T-helper 17 cell (primary cell): ENCODE results near the gene RPS19. TPM values are rescaled to one million over a fixed set of nuclear protein-coding genes. Genes with fewer than 3 reads are reported as not detected.
"Not testable (repeated sequence)": the region's sequence is repeated elsewhere in the genome, so short reads cannot be mapped to it uniquely, and the experiment has no call there.

Experiments used
- ATAC-seq: fragments of 150-1000 bp; cut with Tn5 transposase; 2 replicates; pipeline ENCODE4 v1.10.0; 2021; ENCODE audit warnings: mild to moderate bottlenecking, moderate library complexity
- DNase-seq, 3 donors: peaks; one replicate each; pipeline versions ENCODE4 v3.0.0 to v3.0.0-alpha.2; 2020 to 2021
- H3K9me3 ChIP-seq: one replicate; pipeline ENCODE4 v1.7.0; 2013; ENCODE audit warnings: low read length, mild to moderate bottlenecking; ENCODE audit not compliant: control insufficient read depth, poor library complexity, severe bottlenecking
- H3K27ac Mint-ChIP-seq: one replicate; pipeline ENCODE4 v1.8.0; 2022; ENCODE audit warnings: mild to moderate bottlenecking, moderate library complexity, mixed read lengths
- H3K27me3 Mint-ChIP-seq: one replicate; pipeline ENCODE4 v1.8.0; 2022; ENCODE audit warnings: mixed read lengths
- H3K36me3 Mint-ChIP-seq: one replicate; pipeline ENCODE4 v1.8.0; 2022; ENCODE audit warnings: low read depth, mixed read lengths
- H3K4me1 Mint-ChIP-seq: one replicate; pipeline ENCODE4 v1.8.0; 2022; ENCODE audit warnings: mild to moderate bottlenecking, mixed read lengths
- H3K4me3 Mint-ChIP-seq: one replicate; pipeline ENCODE4 v1.8.0; 2022; ENCODE audit warnings: mild to moderate bottlenecking, moderate library complexity, mixed read lengths
- total RNA-seq, 4 donors: library from RNA in 2 of 4; stranded (reverse) in 2 of 4; gene quantifications; one replicate each; pipeline ENCODE4 v1.2.3 and lab custom pipeline; 2022 to 2026

The RPS19 gene
- total RNA-seq, 2 donors from 2014 or later, result 3,299 to 3,349 TPM

GRCh38 chr19:41863209-41863931 lies 3.3 kb downstream of the RPS19 start:
- Mint-ChIP-seq H3K4me3 (peak overlapping the region; percentile 68), H3K36me3 (peaks cover 9% of the 10 kb centered on the region), H3K27me3 (no peaks in the 10 kb centered on the region), H3K27ac (peak overlapping the region; percentile 100), H3K4me1 (peaks cover 50% of the 10 kb centered on the region)
- no peaks in the 10 kb centered on the region for H3K9me3 ChIP-seq
- DNase-seq, result no peak
- ATAC-seq, result no peak

DNA sequence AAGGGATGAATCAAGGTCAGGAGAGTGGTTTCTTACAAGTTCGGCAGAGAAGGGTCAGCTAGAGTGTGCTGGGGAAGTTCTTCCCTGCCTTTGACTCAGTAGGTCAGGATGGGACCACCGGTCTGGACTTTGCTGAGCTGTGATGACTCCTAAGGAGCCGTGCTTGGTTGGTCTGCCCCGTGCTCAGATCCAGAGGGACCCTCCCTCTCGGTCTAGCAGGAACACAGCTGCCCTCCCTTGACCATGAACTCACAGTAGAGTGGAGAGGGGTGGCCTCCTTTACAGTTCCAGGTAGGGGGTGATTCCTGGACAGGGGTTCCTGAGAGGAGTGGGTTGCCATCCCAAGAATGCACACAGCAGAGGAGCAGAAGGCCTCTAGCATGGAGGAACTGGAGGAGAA lies 4.3 kb downstream of the RPS19 start:
- Mint-ChIP-seq H3K27me3 (no peaks in the 10 kb centered on the region), H3K27ac (peak overlapping the region; percentile 100), H3K4me1 (peaks cover 53% of the 10 kb centered on the region), H3K36me3 (peaks cover 9% of the 10 kb centered on the region), H3K4me3 (peak overlapping the region; percentile 71)
- no peaks in the 10 kb centered on the region for H3K9me3 ChIP-seq
- DNase-seq (no peak), ATAC-seq (no peak)

- Mint-ChIP-seq H3K27ac (peak overlapping the region; percentile 100), H3K4me1 (peaks cover 49% of the 10 kb centered on the region), H3K27me3 (no peaks in the 10 kb centered on the region), H3K36me3 (peaks cover 9% of the 10 kb centered on the region), H3K4me3 (peak overlapping the region; percentile 69)
- ATAC-seq, result no peak
- no peaks in the 10 kb centered on the region for H3K9me3 ChIP-seq
- DNase-seq, result no peak
Measured at GRCh38 chr19:41866284-41866683, 6.2 kb downstream of the RPS19 start.

GRCh38 chr19:41868120-41868988 lies 8.3 kb downstream of the RPS19 start:
- H3K4me3 Mint-ChIP-seq, result peak overlapping the region; percentile 45
- peaks cover 8% of the 10 kb centered on the region for H3K36me3 Mint-ChIP-seq

GRCh38 chr19:41868989-41869300 lies 8.9 kb downstream of the RPS19 start:
- Mint-ChIP-seq H3K27me3 (no peaks in the 10 kb centered on the region), H3K27ac (peak overlapping the region; percentile 97), H3K4me3 (peak overlapping the region; percentile 45), H3K4me1 (peaks cover 50% of the 10 kb centered on the region), H3K36me3 (peaks cover 5% of the 10 kb centered on the region)
- ATAC-seq, result no peak
- no peak for DNase-seq
- H3K9me3 ChIP-seq, result no peaks in the 10 kb centered on the region

More at GRCh38 chr19:41868120-41868988, 8.3 kb downstream of the RPS19 start:
- H3K27ac Mint-ChIP-seq, result peak overlapping the region; percentile 97
- H3K9me3 ChIP-seq, result no peaks in the 10 kb centered on the region
- DNase-seq (no peak), ATAC-seq (no peak)
- H3K4me1 Mint-ChIP-seq, result peaks cover 50% of the 10 kb centered on the region
- H3K27me3 Mint-ChIP-seq, result no peaks in the 10 kb centered on the region

GRCh38 chr19:41869374-41869955 lies 9.4 kb downstream of the RPS19 start:
- Mint-ChIP-seq H3K27ac (peak overlapping the region; percentile 97), H3K27me3 (no peaks in the 10 kb centered on the region), H3K4me1 (peaks cover 45% of the 10 kb centered on the region), H3K36me3 (peaks cover 3% of the 10 kb centered on the region), H3K4me3 (peak overlapping the region; percentile 19)
- ATAC-seq (no peak), DNase-seq (no peak)
- H3K9me3 ChIP-seq, result no peaks in the 10 kb centered on the region

DNA sequence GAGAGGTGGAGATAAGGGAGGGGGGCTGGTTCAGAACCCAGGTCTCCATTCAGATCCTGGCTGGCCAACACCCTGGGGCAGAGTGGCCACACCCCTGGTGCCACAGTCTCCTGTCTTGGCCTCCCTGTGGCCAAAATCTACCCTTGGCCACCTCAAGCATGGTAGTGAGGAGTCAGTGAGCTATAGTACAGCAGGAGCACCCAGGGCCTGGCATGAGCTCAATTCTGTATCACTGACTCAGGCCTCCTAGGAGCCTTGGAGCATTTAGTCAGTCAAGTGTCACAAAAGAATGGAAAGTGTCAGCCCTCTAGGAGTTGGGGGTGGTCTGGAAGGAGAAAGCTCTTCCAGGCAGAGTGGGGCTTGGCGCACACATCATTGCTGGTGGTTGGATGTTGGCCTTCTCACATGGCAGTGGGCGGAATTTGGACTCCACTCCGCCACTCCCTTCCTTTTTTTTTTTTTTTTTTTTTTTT lies 10.4 kb downstream of the RPS19 start:
- H3K4me3 Mint-ChIP-seq, result peak overlapping the region; percentile 66
- peak overlapping the region; percentile 97 for H3K27ac Mint-ChIP-seq
- peaks cover 44% of the 10 kb centered on the region for H3K4me1 Mint-ChIP-seq
- DNase-seq, result no peak
- H3K36me3 Mint-ChIP-seq, result peaks cover 3% of the 10 kb centered on the region
- no peaks in the 10 kb centered on the region for H3K27me3 Mint-ChIP-seq
- no peak for ATAC-seq
- no peaks in the 10 kb centered on the region for H3K9me3 ChIP-seq

DNA sequence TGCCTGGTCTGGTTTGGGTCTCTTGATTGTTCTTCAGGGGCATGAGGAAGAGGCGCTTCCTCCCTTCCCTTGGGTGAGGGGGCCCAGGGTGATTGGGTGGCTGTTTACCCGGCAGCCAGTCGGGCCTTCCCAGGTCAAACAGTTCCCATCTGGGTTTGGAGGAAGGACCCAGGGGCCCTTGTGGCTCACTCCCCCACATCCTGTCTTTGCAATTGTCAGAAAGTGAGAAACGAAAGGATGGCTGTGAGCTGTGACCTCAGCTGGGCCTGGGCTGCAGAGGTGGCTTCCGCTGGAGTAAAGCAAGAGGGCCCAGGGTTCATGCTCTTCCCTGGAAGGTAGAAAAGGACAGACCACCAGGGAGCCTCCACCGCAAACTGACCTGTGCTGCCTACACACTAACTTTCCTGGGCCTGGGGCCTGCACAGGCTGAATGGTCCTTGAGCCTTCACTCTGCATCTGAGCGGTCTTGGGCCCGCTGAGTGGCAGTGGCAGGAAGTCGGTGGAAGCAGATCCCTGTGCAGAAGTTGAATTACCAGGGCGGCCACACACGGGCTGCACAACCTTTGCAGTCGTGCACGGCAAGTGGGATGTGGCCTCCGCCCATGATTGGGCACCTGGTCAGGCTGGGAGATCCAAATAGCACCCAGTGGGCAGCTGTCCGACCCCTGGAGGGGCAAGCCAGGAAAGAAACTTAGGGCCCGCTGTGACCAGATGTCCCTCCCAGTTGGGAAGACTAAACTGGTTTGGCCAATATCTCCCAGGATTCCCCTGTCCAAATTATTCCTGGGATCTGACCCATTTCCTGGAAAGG lies 11.7 kb downstream of the RPS19 start:
- H3K9me3 ChIP-seq, result no peaks in the 10 kb centered on the region
- DNase-seq (peak; percentile 23 to 47 (median 30)), ATAC-seq (peak; percentile 43)
- H3K27ac Mint-ChIP-seq, result peak overlapping the region; percentile 97
- peak overlapping the region; percentile 87 for H3K4me3 Mint-ChIP-seq
- H3K27me3 Mint-ChIP-seq, result no peaks in the 10 kb centered on the region
- H3K36me3 Mint-ChIP-seq, result peaks cover 3% of the 10 kb centered on the region
- peaks cover 50% of the 10 kb centered on the region for H3K4me1 Mint-ChIP-seq

GRCh38 chr19:41872384-41872774 lies 12.3 kb downstream of the RPS19 start:
- no peak for DNase-seq
- no peak for ATAC-seq
- Mint-ChIP-seq H3K27ac (peak overlapping the region; percentile 97), H3K4me3 (peak overlapping the region; percentile 7), H3K4me1 (peaks cover 56% of the 10 kb centered on the region), H3K27me3 (no peaks in the 10 kb centered on the region), H3K36me3 (peaks cover 3% of the 10 kb centered on the region)
- H3K9me3 ChIP-seq, result no peaks in the 10 kb centered on the region

GRCh38 chr19:41872775-41873647 lies 13.0 kb downstream of the RPS19 start:
- no peaks in the 10 kb centered on the region for H3K9me3 ChIP-seq
- Mint-ChIP-seq H3K27ac (peak overlapping the region; percentile 97), H3K4me1 (peaks cover 55% of the 10 kb centered on the region), H3K27me3 (no peaks in the 10 kb centered on the region), H3K36me3 (peaks cover 3% of the 10 kb centered on the region), H3K4me3 (peak overlapping the region; percentile 77)
- ATAC-seq (no peak), DNase-seq (peak; percentile 50 to 65 (median 54))

- Mint-ChIP-seq H3K4me3 (peak overlapping the region; percentile 75), H3K27ac (peak overlapping the region; percentile 97), H3K4me1 (peaks cover 52% of the 10 kb centered on the region)
- not testable (repeated sequence) for ATAC-seq, DNase-seq, H3K9me3 ChIP-seq, H3K36me3 Mint-ChIP-seq, H3K27me3 Mint-ChIP-seq
Measured at GRCh38 chr19:41875973-41876372, 15.9 kb downstream of the RPS19 start.
